Ishikawa (cell line): ENCODE measurements around the gene CLEC14A.

Experiments used
- CEBPB ChIP-seq: IDR thresholded peaks from 2 replicates; pipeline ENCODE4 v1.6.1; 2012
- CREB1 ChIP-seq: IDR thresholded peaks from 2 replicates; pipeline ENCODE4 v1.6.1; 2012; ENCODE audit warnings: low read depth
- EGR1 ChIP-seq: IDR thresholded peaks from 2 replicates; pipeline ENCODE4 v1.6.1; 2012
- EP300 ChIP-seq: IDR thresholded peaks from 2 replicates; pipeline ENCODE4 v1.6.1; 2012; ENCODE audit warnings: borderline replicate concordance
- FOXM1 ChIP-seq: IDR thresholded peaks from 2 replicates; pipeline ENCODE4 v1.6.1; 2012; ENCODE audit warnings: low read depth, borderline replicate concordance
- MAX ChIP-seq: IDR thresholded peaks from 2 replicates; pipeline ENCODE4 v1.6.1; 2012
- NFIC ChIP-seq: IDR thresholded peaks from 2 replicates; pipeline ENCODE4 v1.6.1; 2012
- RAD21 ChIP-seq: IDR thresholded peaks from 2 replicates; pipeline ENCODE4 v1.6.1; 2012; ENCODE audit warnings: low read depth
- TAF1 ChIP-seq: IDR thresholded peaks from 2 replicates; pipeline ENCODE4 v1.6.1; 2012; ENCODE audit warnings: low read depth, mild to moderate bottlenecking
- TCF12 ChIP-seq: IDR thresholded peaks from 2 replicates; pipeline ENCODE4 v1.6.1; 2012; ENCODE audit warnings: low read depth
- TEAD4 ChIP-seq: IDR thresholded peaks from 2 replicates; pipeline ENCODE4 v1.6.1; 2012
- YY1 ChIP-seq: IDR thresholded peaks from 2 replicates; pipeline ENCODE4 v1.6.1; 2012; ENCODE audit warnings: low read depth
- ZBTB7A ChIP-seq: IDR thresholded peaks from 2 replicates; pipeline ENCODE4 v1.6.1; 2012; ENCODE audit warnings: low read depth
- TF ChIP-seq, protein P1 (sequence below): IDR thresholded peaks from 2 replicates; pipeline ENCODE4 v1.6.1; 2012; ENCODE audit warnings: low read depth, mild to moderate bottlenecking

- TF ChIP-seq TAF1 (no peak), MAX (no peak), EP300 (no peak), CEBPB (no peak), CREB1 (no peak), TEAD4 (no peak), YY1 (no peak), RAD21 (no peak), ZBTB7A (no peak), EGR1 (no peak), FOXM1 (no peak), NFIC (no peak), TCF12 (no peak)
- TF ChIP-seq, protein P1, sequence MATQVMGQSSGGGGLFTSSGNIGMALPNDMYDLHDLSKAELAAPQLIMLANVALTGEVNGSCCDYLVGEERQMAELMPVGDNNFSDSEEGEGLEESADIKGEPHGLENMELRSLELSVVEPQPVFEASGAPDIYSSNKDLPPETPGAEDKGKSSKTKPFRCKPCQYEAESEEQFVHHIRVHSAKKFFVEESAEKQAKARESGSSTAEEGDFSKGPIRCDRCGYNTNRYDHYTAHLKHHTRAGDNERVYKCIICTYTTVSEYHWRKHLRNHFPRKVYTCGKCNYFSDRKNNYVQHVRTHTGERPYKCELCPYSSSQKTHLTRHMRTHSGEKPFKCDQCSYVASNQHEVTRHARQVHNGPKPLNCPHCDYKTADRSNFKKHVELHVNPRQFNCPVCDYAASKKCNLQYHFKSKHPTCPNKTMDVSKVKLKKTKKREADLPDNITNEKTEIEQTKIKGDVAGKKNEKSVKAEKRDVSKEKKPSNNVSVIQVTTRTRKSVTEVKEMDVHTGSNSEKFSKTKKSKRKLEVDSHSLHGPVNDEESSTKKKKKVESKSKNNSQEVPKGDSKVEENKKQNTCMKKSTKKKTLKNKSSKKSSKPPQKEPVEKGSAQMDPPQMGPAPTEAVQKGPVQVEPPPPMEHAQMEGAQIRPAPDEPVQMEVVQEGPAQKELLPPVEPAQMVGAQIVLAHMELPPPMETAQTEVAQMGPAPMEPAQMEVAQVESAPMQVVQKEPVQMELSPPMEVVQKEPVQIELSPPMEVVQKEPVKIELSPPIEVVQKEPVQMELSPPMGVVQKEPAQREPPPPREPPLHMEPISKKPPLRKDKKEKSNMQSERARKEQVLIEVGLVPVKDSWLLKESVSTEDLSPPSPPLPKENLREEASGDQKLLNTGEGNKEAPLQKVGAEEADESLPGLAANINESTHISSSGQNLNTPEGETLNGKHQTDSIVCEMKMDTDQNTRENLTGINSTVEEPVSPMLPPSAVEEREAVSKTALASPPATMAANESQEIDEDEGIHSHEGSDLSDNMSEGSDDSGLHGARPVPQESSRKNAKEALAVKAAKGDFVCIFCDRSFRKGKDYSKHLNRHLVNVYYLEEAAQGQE, result no peak
Measured at GRCh38 chr14:38290601-38291188, 34.8 kb upstream of the CLEC14A start.
